ENCODE measurements around the gene ANKS1B. TPM values are rescaled to one million over a fixed set of nuclear protein-coding genes. Genes with fewer than 3 reads are reported as not detected.

ANKS1B gene
- total RNA-seq, 1 experiment from 2014 or later = 2.4 TPM

DNA sequence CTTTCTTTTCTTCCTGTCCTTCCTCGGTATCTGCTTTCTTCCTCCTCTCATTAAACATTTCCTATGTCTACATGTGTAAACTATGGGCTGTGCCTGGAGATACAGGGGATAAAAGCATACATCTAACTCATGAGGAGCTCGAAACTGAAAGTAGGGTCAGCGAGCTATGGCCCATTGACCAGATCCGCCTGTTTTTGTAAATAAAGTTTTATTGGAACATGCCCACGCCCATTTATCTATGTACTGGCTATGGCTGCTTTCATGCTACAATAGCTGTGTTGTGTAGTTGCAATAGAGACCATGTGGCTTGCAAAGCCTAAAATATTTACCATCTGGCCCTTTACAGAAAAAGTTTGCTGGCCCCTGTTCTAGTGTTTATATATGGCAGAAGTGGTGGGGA is 838.0 kb downstream of the ANKS1B start:
- Histone ChIP-seq H3K4me1 (no peaks in the 10 kb centered on the region), H3K9me3 (replicated peaks) (no peaks in the 10 kb centered on the region), H3K36me3 (no peaks in the 10 kb centered on the region), H3K27me3 (no peaks in the 10 kb centered on the region), H3K27ac (no peak overlapping the region), H3K4me3 (no peak overlapping the region)
- DNase-seq = no peak

DNA sequence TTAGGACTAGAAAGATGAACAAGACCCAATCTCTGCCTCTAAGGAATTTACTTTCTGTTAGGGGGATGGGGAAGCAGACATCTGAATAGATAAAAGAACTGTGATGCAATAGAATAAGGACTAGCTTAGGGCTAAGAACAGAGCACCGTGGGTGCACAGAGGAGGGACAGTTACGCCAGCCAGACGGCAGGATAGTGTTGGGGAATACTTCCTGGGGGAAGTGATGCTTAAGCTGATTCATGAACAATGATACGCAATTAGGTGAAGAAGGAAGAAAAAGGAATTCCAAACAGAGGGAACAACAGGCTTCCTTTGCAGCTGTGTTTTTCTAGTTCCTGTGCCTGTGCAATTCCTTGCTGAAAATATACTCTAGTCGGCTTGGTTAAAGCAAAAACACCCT is 838.6 kb downstream of the ANKS1B start:
- H3K27ac ChIP-seq = no peak overlapping the region
- H3K9me3 ChIP-seq (replicated peaks) = no peaks in the 10 kb centered on the region
- no peaks in the 10 kb centered on the region for H3K4me1 ChIP-seq
- no peaks in the 10 kb centered on the region for H3K36me3 ChIP-seq
- no peak overlapping the region for H3K4me3 ChIP-seq
- DNase-seq = no peak
- no peaks in the 10 kb centered on the region for H3K27me3 ChIP-seq

DNA sequence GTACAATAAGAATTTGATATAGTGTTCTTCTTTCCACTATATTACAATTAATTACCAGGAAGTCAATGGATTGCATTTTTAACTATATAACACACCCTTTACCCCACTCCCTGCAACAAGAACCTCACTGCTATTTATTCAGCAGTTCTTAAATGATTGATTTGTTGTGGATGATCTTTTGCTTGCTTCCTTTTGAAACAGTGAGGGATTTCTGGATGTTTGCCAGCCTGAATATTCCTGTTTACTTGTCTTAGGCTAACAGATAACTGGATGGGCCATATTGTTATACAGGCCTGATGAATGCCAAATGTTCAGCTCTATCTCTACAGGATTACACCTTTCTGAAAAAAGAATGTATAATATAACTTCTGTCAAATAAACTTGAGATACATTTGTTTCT is 842.1 kb downstream of the ANKS1B start:
- no peaks in the 10 kb centered on the region for H3K4me1 ChIP-seq
- no peak overlapping the region for H3K27ac ChIP-seq
- no peak overlapping the region for H3K4me3 ChIP-seq
- no peak for DNase-seq
- no peaks in the 10 kb centered on the region for H3K27me3 ChIP-seq
- H3K9me3 ChIP-seq (replicated peaks) = no peaks in the 10 kb centered on the region
- no peaks in the 10 kb centered on the region for H3K36me3 ChIP-seq

DNA sequence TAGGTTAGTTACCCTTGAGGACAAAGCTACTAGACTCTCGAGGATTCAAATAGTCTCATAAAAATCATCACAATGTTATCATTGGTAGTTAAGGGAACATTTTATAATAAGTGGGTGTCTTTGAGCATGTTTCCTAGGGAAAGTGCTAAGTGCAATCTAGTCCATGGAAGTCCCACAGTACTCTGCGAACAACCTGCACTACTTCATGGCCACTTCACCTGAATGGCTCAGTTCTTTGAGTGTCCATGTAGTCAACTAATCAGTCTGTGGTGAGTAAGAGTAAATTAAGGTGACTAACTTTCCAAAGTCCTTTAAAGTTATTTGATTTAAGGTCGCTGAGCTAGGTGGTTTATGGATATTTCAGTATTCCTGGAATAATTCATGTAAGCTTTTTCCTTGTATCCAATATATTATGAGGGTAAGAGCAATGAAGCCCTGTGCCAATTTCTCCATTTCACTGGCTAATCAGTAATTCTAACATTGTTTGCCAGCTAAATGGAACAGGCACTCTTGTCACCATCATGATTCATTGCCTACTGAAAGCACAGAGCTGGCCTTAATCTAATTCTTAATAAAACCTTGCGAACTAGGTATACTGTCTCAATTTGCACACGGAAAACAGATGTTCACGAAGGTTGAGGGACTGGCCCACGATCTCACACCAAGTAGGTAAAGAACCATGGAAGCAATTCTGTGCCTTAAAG is 844.6 kb downstream of the ANKS1B start:
- Histone ChIP-seq H3K27ac (no peak overlapping the region), H3K36me3 (no peaks in the 10 kb centered on the region)

DNA sequence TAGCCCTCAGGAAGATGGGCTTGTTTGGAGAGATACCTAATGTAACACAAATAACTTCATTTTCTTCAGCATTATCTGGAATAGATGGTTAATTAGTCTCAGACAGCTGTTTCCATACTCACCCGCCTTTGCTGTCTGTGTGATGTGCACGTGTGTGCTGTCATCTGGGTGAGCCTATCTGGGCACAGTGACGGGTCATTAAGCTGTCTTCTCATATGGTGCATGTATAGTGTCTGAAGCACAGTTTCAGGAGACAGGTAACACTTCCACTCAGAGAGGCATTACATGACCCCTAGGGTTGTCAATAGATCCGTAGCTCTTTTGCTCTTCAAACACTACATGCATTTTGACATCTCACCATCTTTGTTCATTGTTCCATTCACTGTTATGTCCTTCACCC is 846.3 kb downstream of the ANKS1B start:
- no peaks in the 10 kb centered on the region for H3K36me3 ChIP-seq
- no peak overlapping the region for H3K27ac ChIP-seq
- no peaks in the 10 kb centered on the region for H3K27me3 ChIP-seq
- no peaks in the 10 kb centered on the region for H3K9me3 ChIP-seq (replicated peaks)
- H3K4me3 ChIP-seq = no peak overlapping the region
- no peak for DNase-seq
- H3K4me1 ChIP-seq = no peaks in the 10 kb centered on the region

More for the DNA sequence above, 844.6 kb downstream of the ANKS1B start:
- no peak overlapping the region for H3K4me3 ChIP-seq
- H3K27me3 ChIP-seq = no peaks in the 10 kb centered on the region
- H3K9me3 ChIP-seq (replicated peaks) = no peaks in the 10 kb centered on the region
- no peak for DNase-seq
- no peaks in the 10 kb centered on the region for H3K4me1 ChIP-seq

DNA sequence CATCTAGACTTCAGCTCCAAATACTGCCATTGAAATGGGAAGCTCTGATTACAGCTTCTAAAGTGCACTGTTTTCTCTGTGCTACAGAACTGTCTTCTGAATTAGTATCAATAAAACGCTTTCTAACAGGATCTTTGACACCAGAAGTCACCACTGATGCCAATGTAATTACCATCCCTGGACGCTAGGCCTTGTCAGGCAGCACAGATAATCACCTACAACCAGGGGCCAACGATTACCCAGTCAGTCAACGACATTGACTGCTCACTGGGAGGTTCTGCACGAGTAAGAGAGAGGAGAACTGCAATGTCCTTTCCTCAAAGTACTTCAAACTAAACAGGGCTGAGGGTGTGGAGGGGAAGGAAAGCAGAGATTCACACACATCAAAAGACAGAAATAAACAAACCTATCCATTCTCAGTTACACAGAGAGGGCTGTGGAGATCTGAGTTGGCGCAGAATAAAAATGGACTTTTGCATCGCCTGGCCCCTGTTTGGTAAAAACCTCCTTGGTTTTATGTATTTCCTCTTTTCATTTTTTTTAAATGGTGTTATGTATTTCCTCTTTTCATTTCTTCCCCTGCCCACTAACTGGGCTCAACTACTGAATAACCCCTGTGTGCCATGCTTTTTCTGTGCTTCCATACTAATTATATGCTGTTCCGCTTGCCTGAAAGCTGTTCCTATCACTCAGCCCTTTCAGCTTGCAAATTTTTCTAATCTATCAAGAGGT is 847.4 kb downstream of the ANKS1B start:
- Histone ChIP-seq H3K4me1 (no peaks in the 10 kb centered on the region), H3K4me3 (no peak overlapping the region), H3K27me3 (no peaks in the 10 kb centered on the region), H3K9me3 (replicated peaks) (no peaks in the 10 kb centered on the region), H3K27ac (no peak overlapping the region), H3K36me3 (no peaks in the 10 kb centered on the region)
- DNase-seq = no peak

DNA sequence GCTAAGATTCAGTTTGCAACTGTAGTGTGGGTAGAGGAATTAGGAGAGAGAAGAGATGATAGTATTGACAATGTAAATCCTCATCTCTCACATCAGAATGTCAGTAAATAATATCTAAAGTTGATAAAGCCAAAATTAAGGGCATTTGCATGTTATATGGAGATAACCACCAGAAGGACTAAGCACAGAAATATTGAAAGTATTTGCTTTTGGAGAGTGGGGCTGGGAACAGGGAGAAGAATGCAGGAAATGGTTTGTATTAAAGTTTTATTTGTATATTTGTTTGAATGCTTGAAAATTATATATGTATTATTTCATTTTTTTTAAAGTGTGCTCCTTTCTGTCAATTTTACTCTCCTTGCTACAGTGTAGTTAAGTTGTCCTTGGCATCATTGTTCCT is 848.2 kb downstream of the ANKS1B start:
- no peaks in the 10 kb centered on the region for H3K9me3 ChIP-seq (replicated peaks)
- no peaks in the 10 kb centered on the region for H3K27me3 ChIP-seq
- no peak for DNase-seq
- H3K4me3 ChIP-seq = no peak overlapping the region
- H3K27ac ChIP-seq = no peak overlapping the region
- H3K4me1 ChIP-seq = no peaks in the 10 kb centered on the region
- H3K36me3 ChIP-seq = no peaks in the 10 kb centered on the region

DNA sequence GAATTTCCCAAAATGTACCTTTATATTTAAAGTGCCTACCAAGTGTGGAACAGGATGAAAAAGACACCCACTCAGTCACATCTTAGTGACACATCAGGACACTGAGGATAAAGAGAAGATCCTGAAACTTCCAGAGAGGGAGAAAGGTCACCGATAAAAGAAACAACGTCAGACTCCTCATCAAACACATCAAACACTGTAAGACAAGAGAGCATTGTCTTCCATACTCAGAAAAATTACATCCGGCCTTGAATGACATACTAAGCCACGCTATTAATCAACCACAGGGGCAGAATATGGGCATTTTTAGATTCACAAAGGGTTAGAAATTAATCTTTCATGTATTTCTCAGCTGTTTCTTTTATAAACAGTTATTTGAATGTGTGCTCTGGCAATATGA is 849.4 kb downstream of the ANKS1B start:
- Histone ChIP-seq H3K4me1 (no peaks in the 10 kb centered on the region), H3K4me3 (no peak overlapping the region), H3K27me3 (no peaks in the 10 kb centered on the region), H3K9me3 (replicated peaks) (no peaks in the 10 kb centered on the region), H3K27ac (no peak overlapping the region), H3K36me3 (no peaks in the 10 kb centered on the region)
- DNase-seq = no peak

DNA sequence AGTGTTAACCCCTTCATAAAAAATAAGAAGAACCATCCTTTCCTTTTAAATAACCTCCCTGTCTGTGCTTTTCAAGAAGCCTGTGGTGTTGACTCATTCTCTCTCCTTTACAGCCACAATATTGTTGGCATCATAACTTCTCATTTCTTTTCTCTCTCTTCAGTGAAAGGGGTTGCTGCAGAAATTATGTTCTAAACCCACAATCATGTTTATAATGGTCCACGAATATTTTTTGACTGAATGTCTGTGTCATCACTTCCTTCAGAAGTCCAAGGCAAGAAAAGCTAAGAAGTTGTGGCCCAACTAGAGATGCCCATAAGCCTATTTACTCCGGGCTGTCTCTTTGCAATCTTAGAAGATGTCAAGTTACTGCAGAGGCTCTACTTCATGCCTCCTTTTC is 851.3 kb downstream of the ANKS1B start:
- Histone ChIP-seq H3K27me3 (no peaks in the 10 kb centered on the region), H3K4me1 (no peaks in the 10 kb centered on the region), H3K36me3 (no peaks in the 10 kb centered on the region), H3K27ac (no peak overlapping the region), H3K4me3 (no peak overlapping the region), H3K9me3 (replicated peaks) (no peaks in the 10 kb centered on the region)
- DNase-seq = no peak

DNA sequence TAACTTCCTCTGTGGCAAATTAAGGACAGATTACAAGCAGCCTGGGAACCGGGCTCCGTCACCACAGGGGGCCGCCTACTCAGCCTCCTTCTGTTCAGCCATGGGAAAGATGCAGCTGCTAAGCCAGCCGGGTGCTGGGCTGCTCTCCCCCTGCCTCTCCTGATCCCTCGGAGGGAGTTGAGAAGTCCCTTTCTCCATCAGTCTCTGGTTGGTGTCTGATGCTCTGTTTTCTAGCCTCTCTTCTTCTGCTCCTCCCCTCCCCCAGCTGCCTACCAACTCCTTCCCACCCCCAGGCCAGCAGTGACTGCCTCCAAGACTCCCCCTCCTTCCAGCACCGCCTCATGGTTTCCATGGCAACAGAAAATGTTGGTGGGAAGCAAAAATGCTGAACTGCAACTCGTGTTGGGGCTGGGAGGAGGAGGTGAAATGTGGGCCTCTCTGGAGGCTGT is 853.0 kb downstream of the ANKS1B start:
- Histone ChIP-seq H3K4me1 (no peaks in the 10 kb centered on the region), H3K4me3 (no peak overlapping the region), H3K27me3 (no peaks in the 10 kb centered on the region), H3K36me3 (no peaks in the 10 kb centered on the region), H3K9me3 (replicated peaks) (no peaks in the 10 kb centered on the region), H3K27ac (no peak overlapping the region)
- peak; percentile 13 to 51 for DNase-seq

DNA sequence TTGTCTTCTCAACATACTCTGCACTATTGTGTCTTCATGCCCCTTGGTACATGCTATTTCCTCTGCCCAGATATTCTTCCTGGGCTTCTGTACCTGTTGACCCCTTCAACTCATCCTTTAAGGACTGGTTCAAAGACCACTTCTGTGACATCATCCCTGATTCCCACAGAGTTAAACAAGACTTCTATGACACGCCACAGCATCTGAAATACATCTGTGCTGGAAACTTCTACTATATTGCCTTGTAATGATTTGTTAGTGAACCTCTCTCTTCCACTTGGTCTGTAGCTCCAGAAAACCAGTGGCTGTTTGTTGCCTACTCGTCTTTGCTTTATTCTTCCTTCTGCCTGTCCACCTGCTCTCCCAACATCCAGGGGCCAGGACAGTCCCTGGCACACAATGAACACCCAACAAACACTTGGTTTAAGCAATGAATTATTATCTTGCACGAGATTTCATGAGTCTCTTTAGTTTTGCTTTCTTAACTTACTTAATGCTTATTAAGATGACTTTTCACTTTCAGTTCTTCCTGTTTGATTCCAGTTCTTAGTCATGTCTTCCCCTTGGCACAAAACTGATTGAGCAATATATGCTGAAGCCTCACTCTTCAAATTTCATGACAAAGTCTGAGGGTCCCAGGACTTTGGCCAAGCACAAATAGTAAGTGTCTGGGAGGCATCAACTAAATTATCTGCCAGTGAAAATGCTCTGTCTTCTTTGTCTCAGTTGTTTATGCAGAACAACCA is 853.8 kb downstream of the ANKS1B start:
- Histone ChIP-seq H3K27ac (no peak overlapping the region), H3K9me3 (replicated peaks) (no peaks in the 10 kb centered on the region), H3K36me3 (no peaks in the 10 kb centered on the region), H3K4me1 (no peaks in the 10 kb centered on the region), H3K27me3 (no peaks in the 10 kb centered on the region), H3K4me3 (no peak overlapping the region)
- no peak for DNase-seq

DNA sequence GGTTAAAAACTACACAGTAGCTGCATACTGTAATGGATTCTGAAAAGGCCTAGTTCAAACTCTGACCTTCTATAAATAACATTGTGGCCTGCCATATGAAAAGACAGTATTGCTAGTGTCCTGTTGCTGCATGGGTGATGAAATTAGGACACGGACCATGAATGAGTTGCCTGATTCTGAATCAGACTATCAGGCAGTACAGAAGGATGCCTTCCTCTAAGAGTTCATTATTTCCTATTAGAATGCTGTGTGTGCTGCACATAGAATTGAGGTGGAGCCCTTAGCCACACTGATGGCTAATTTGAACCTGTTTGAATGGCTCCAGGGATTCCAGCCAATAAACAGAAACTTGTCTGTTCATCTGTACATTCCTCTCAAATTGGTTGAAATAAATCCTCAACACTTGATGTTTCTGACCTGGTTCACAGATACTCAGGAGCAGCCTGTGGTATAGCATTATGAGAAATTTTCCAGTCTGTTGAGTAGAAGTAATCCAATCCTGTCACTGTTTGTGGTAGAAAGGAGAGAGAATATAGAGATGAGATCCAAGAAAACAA is 856.4 kb downstream of the ANKS1B start:
- DNase-seq = no peak
- H3K27ac ChIP-seq = no peak overlapping the region
- H3K4me3 ChIP-seq = no peak overlapping the region
- H3K9me3 ChIP-seq (replicated peaks) = no peaks in the 10 kb centered on the region
- no peaks in the 10 kb centered on the region for H3K36me3 ChIP-seq
- H3K27me3 ChIP-seq = no peaks in the 10 kb centered on the region
- H3K4me1 ChIP-seq = no peaks in the 10 kb centered on the region

DNA sequence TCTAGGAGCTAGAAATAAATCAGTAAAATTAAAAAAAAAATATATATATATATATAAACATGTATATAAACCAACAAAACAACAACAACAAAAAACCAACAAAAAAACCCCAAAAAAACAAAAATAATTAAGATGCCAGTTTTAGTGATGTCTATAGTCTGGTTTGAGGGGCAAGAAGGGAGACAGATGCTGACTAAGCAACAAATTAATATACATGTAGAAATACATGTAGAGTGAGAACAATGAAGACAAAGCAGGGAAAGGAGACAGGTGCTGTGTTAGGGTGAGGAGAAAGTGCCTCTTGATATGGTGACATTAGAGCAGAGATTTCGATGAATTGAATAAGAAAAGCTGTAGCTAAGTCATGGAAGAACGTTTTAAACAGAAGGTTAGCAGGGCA is 861.8 kb downstream of the ANKS1B start:
- H3K4me3 ChIP-seq = no peak overlapping the region
- no peak overlapping the region for H3K27ac ChIP-seq
- H3K9me3 ChIP-seq (replicated peaks) = no peaks in the 10 kb centered on the region
- H3K4me1 ChIP-seq = no peaks in the 10 kb centered on the region
- no peaks in the 10 kb centered on the region for H3K36me3 ChIP-seq
- DNase-seq = no peak
- no peaks in the 10 kb centered on the region for H3K27me3 ChIP-seq

DNA sequence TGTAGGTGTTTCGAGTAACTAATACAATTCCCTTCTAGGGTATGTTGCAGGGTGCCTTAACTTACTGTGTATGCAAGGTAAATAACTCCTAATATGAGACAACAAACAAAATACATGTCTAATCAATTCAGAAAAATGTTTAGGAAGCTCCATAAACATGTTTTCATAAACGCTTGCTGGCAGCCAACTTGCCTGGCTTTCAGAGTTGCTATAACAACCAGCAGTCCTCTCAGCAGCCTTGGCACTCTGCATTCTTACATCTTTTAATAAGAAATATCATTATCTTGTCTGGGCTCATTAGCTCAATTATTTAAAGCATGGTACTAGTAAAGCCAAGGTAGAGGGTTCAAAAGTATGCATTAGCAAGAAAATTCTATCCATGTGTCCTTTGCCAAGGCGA is 862.2 kb downstream of the ANKS1B start:
- Histone ChIP-seq H3K27ac (no peak overlapping the region), H3K9me3 (replicated peaks) (no peaks in the 10 kb centered on the region), H3K4me3 (no peak overlapping the region), H3K27me3 (no peaks in the 10 kb centered on the region), H3K4me1 (no peaks in the 10 kb centered on the region), H3K36me3 (no peaks in the 10 kb centered on the region)
- no peak for DNase-seq

DNA sequence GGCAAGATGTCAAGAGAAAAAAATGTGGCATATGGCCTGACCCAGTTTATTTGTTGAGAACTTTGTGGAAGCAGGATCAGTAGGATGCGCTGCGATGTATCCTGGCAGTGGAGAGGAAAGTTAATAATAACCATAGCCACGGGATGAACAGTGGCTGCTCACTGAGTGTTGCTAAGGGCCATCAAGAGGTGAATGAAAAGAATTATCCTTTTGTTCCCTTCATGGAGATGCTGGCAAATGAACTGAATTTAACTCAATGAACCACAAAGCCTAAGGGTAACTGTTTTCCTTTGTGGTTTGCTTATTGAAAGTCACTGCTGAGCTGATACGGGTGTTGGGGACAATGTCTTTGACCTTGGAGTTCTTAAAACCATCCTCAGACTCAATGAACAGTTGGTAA is 863.2 kb downstream of the ANKS1B start:
- no peaks in the 10 kb centered on the region for H3K4me1 ChIP-seq
- DNase-seq = peak in 1 of 2 experiments; percentile 4
- H3K36me3 ChIP-seq = no peaks in the 10 kb centered on the region
- no peak overlapping the region for H3K27ac ChIP-seq
- H3K27me3 ChIP-seq = no peaks in the 10 kb centered on the region
- no peaks in the 10 kb centered on the region for H3K9me3 ChIP-seq (replicated peaks)
- no peak overlapping the region for H3K4me3 ChIP-seq

Data from SJCRH30 (cell line).